Type B pancreatic cell (in vitro differentiated cells): Measurements from ENCODE around the gene GBA3. TPM values are rescaled to one million over a fixed set of nuclear protein-coding genes. Genes with fewer than 3 reads are reported as not detected.

Experiments
- DNase-seq: peaks from one replicate; pipeline ENCODE4 v3.0.0; 2021; ENCODE audit warnings: mixed read lengths; ENCODE audit not compliant: unreplicated experiment; ENCODE audit errors: extremely low spot score
- H3K27ac Mint-ChIP-seq: 2 replicates; pipeline ENCODE4 v1.8.0; 2021; ENCODE audit warnings: mild to moderate bottlenecking, mixed read lengths
- H3K27me3 Mint-ChIP-seq: 2 replicates; pipeline ENCODE4 v1.8.0; 2021; ENCODE audit warnings: mixed read lengths
- H3K36me3 Mint-ChIP-seq: 2 replicates; pipeline ENCODE4 v1.8.0; 2021; ENCODE audit warnings: mixed read lengths
- H3K4me1 Mint-ChIP-seq: one replicate; pipeline ENCODE4 v1.8.0; 2021; ENCODE audit warnings: mixed read lengths; ENCODE audit not compliant: unreplicated experiment
- H3K4me3 Mint-ChIP-seq: 2 replicates; pipeline ENCODE4 v1.8.0; 2021; ENCODE audit warnings: mild to moderate bottlenecking, mixed read lengths
- H3K9me3 Mint-ChIP-seq: 2 replicates; pipeline ENCODE4 v1.8.0; 2021; ENCODE audit warnings: mixed read lengths
- CTCF ChIP-seq: fragments of 200-600 bp; sonication (generic); conservative IDR thresholded peaks from 2 replicates; pipeline ENCODE4 v1.5.0; 2021; ENCODE audit warnings: antibody characterized with exemption, mild to moderate bottlenecking
- total RNA-seq: library from RNA; stranded (reverse); gene quantifications from 2 replicates; pipeline ENCODE4 v1.2.1, GENCODE V29; 2021; ENCODE audit warnings: low replicate concordance

GBA3 gene
- total RNA-seq, 1 donor from 2014 or later, result 1.4 TPM

- Mint-ChIP-seq H3K27me3 (no peaks in the 10 kb centered on the region), H3K9me3 (no peaks in the 10 kb centered on the region), H3K36me3 (no peaks in the 10 kb centered on the region), H3K27ac (no peak overlapping the region), H3K4me3 (no peak overlapping the region), H3K4me1 (peaks cover 6% of the 10 kb centered on the region)
- no peak for TF ChIP-seq CTCF
- no peak for DNase-seq
These were observed 13.5 kb upstream of the GBA3 start for GRCh38 chr4:22678940-22679854.

GRCh38 chr4:22680065-22680642, 12.6 kb upstream of the GBA3 start:
- no peaks in the 10 kb centered on the region for H3K9me3 Mint-ChIP-seq
- H3K4me3 Mint-ChIP-seq, result no peak overlapping the region
- no peaks in the 10 kb centered on the region for H3K36me3 Mint-ChIP-seq
- TF ChIP-seq CTCF, result no peak
- peaks cover 1% of the 10 kb centered on the region for H3K27me3 Mint-ChIP-seq
- H3K27ac Mint-ChIP-seq, result no peak overlapping the region
- no peak for DNase-seq
- H3K4me1 Mint-ChIP-seq, result peaks cover 6% of the 10 kb centered on the region

GRCh38 chr4:22683726-22684125, 9.0 kb upstream of the GBA3 start:
- Mint-ChIP-seq H3K27me3 (peaks cover 4% of the 10 kb centered on the region), H3K4me3 (no peak overlapping the region), H3K27ac (no peak overlapping the region), H3K36me3 (no peaks in the 10 kb centered on the region), H3K4me1 (no peaks in the 10 kb centered on the region), H3K9me3 (no peaks in the 10 kb centered on the region)
- no peak for TF ChIP-seq CTCF
- no peak for DNase-seq

- no peak for DNase-seq
- Mint-ChIP-seq H3K27me3 (peaks cover 4% of the 10 kb centered on the region), H3K4me1 (peaks cover 3% of the 10 kb centered on the region), H3K4me3 (no peak overlapping the region), H3K9me3 (no peaks in the 10 kb centered on the region), H3K36me3 (no peaks in the 10 kb centered on the region), H3K27ac (no peak overlapping the region)
- TF ChIP-seq CTCF, result no peak
These were observed 6.6 kb upstream of the GBA3 start for GRCh38 chr4:22686141-22686540.

- H3K4me3 Mint-ChIP-seq, result no peak overlapping the region
- H3K9me3 Mint-ChIP-seq, result no peaks in the 10 kb centered on the region
- H3K36me3 Mint-ChIP-seq, result no peaks in the 10 kb centered on the region
- peaks cover 3% of the 10 kb centered on the region for H3K4me1 Mint-ChIP-seq
- peaks cover 15% of the 10 kb centered on the region for H3K27me3 Mint-ChIP-seq
- H3K27ac Mint-ChIP-seq, result peak overlapping the region; percentile 39
- TF ChIP-seq CTCF, result no peak
- DNase-seq, result no peak
These were observed 4.5 kb upstream of the GBA3 start for GRCh38 chr4:22688236-22688635.
